ENCODE data around the gene ACTRT2.

DNA sequence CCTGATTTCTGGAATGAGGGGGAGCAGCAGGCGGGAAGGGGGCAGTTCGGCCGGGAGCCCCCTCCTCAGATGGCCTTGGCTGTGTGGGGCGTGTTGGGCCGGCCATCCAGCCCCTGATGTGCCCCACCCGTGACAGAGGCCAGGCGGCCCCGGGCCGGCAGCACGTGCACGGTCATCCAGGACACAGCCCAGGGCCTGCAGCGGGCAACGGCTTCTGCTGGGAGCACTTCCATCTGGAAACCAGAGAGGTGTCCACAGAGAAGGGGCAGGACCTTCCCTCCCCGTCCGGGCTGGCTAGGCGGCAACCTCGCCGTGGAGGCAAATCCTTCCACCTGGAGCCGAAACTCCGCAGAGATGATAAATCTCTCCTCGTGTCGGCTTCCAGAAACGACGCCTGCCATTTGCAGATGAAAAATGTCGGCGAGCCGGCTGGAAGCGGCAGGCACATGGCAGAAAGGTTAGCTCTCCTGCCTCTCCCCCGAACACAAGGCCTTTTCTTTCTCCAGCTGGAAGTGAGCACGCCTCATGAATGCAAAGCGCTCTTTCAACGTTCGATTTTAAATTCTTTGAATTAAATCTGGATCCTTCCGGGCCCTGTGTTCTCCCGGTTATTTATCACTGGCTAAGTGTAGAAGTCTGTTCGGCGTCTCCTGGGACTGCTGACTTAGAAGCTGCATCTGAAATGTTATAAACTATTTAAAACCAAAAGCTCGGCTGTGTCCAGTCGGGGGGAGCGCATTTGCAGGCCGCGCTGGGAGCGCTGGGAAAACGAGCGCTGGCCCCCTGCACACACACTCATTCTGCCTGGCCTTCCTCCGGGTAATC lies 9.4 kb upstream of the ACTRT2 start:
- TF ChIP-seq, protein P1, sequence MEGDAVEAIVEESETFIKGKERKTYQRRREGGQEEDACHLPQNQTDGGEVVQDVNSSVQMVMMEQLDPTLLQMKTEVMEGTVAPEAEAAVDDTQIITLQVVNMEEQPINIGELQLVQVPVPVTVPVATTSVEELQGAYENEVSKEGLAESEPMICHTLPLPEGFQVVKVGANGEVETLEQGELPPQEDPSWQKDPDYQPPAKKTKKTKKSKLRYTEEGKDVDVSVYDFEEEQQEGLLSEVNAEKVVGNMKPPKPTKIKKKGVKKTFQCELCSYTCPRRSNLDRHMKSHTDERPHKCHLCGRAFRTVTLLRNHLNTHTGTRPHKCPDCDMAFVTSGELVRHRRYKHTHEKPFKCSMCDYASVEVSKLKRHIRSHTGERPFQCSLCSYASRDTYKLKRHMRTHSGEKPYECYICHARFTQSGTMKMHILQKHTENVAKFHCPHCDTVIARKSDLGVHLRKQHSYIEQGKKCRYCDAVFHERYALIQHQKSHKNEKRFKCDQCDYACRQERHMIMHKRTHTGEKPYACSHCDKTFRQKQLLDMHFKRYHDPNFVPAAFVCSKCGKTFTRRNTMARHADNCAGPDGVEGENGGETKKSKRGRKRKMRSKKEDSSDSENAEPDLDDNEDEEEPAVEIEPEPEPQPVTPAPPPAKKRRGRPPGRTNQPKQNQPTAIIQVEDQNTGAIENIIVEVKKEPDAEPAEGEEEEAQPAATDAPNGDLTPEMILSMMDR (IDR thresholded peaks at IDR 0.05), result no peak
- TF ChIP-seq EZH2 (IDR thresholded peaks at IDR 0.05; ENCODE audit: borderline replicate concordance, insufficient read depth, low read depth, low read length, poor library complexity, severe bottlenecking), result no peak
